ENCODE results near the gene LIPE.

The LIPE gene

GRCh38 chr19:42442833-42443232, 15.6 kb upstream of the LIPE start, which contains the start of gene CXCL17:
Gene CXCL17 (minus strand): TSS chr19:42442946. CDS start chr19:42442832, 114 bp downstream.
- DNase-seq, result no peak

- no peak for DNase-seq
Measured at GRCh38 chr19:42441049-42441445, 13.9 kb upstream of the LIPE start.

GRCh38 chr19:42440357-42441048, 13.3 kb upstream of the LIPE start:
- peak; percentile 69 to 81 for DNase-seq

GRCh38 chr19:42436006-42436405, 8.8 kb upstream of the LIPE start:
- DNase-seq, result no peak

- no peak for DNase-seq
Measured at GRCh38 chr19:42435316-42435715, 8.1 kb upstream of the LIPE start.

- DNase-seq, result peak; percentile 55 to 57
Measured at GRCh38 chr19:42433503-42434260, 6.5 kb upstream of the LIPE start.

- no peak for DNase-seq
Measured at GRCh38 chr19:42431486-42431885, 4.3 kb upstream of the LIPE start.

GRCh38 chr19:42428676-42429075, 1.5 kb upstream of the LIPE start:
- no peak for DNase-seq

- DNase-seq, result no peak
Measured at GRCh38 chr19:42426643-42427042, 545 bp downstream of the LIPE start.

- DNase-seq, result no peak
Measured at GRCh38 chr19:42424712-42425131, 2.5 kb downstream of the LIPE start.

GRCh38 chr19:42424345-42424707, 2.9 kb downstream of the LIPE start:
- DNase-seq, result no peak

- peak; percentile 91 to 94 for DNase-seq
Measured at GRCh38 chr19:42423462-42424344, 3.5 kb downstream of the LIPE start.

- DNase-seq, result peak; percentile 28 to 43
Measured at GRCh38 chr19:42422901-42423461, 4.2 kb downstream of the LIPE start.

- no peak for DNase-seq
Measured at GRCh38 chr19:42422092-42422900, 4.9 kb downstream of the LIPE start.

- no peak for DNase-seq
Measured at GRCh38 chr19:42421591-42422031, 5.6 kb downstream of the LIPE start.

GRCh38 chr19:42421101-42421500, 6.1 kb downstream of the LIPE start:
- no peak for DNase-seq

GRCh38 chr19:42420055-42420544, 7.1 kb downstream of the LIPE start:
- DNase-seq, result peak; percentile 72 to 73

GRCh38 chr19:42419309-42419708, 7.9 kb downstream of the LIPE start:
- DNase-seq, result no peak

- no peak for DNase-seq
Measured at GRCh38 chr19:42412661-42413076, 14.5 kb downstream of the LIPE start.

- no peak for DNase-seq
Measured at GRCh38 chr19:42412227-42412626, 15.0 kb downstream of the LIPE start.

- DNase-seq, result no peak
Measured at GRCh38 chr19:42411581-42412178, 15.5 kb downstream of the LIPE start.

Data from stimulated activated CD4-positive, alpha-beta T cell treated with anti-CD3 and anti-CD28 coated beads, Interleukin-4, amount 100 ng/mL, for 4 hours (primary cell).